Tibial nerve (tissue), 4 donors: ENCODE results near the gene FGF6. TPM values are rescaled to one million over a fixed set of nuclear protein-coding genes. Genes with fewer than 3 reads are reported as not detected.

ENCODE experiments used
- DNase-seq, 2 donors: peaks; one replicate each; pipeline ENCODE4 v3.0.0-alpha.2; 2019; ENCODE audit warnings: low spot score in 2 of 2
- H3K27ac ChIP-seq, 4 donors: fragments of 200-600 bp; sonication (generic) in 3 of 4; one replicate each; pipeline ENCODE4 v1.5.1; 2017 to 2019; ENCODE audit warnings: mild to moderate bottlenecking in 1 of 4
- H3K27me3 ChIP-seq, 2 donors: fragments of 200-600 bp; sonication (generic) in 1 of 2; one replicate each; pipeline versions ENCODE4 v1.5.1 to v1.6.0; 2017 to 2019
- H3K36me3 ChIP-seq, 3 donors: fragments of 200-600 bp; sonication (generic); one replicate each; pipeline ENCODE4 v1.5.1; 2018 to 2019
- H3K4me1 ChIP-seq, 4 donors: fragments of 200-600 bp; sonication (generic) in 3 of 4; one replicate each; pipeline ENCODE4 v1.5.1; 2017 to 2019
- H3K4me3 ChIP-seq, 4 donors: fragments of 200-600 bp; sonication (generic) in 3 of 4; one replicate each; pipeline ENCODE4 v1.5.1; 2017 to 2019; ENCODE audit warnings: mild to moderate bottlenecking in 1 of 4, moderate library complexity in 1 of 4
- H3K9me3 ChIP-seq, 4 donors: fragments of 200-600 bp; sonication (generic) in 3 of 4; one replicate each; pipeline ENCODE4 v1.5.1; 2017 to 2019
- CTCF ChIP-seq, 5 experiments: fragments of 200-600 bp in 3 of 5; fragments of 450-650 bp in 2 of 5; sonication (generic) in 3 of 5; IDR thresholded peaks; one replicate each; pipeline ENCODE4 v1.5.1; 2016 to 2019; ENCODE audit warnings: antibody characterized with exemption in 5 of 5, mild to moderate bottlenecking in 3 of 5, moderate library complexity in 2 of 5
- EP300 ChIP-seq, 2 donors: sonication (generic); formaldehyde crosslinking; IDR thresholded peaks; one replicate each; pipeline ENCODE4 v1.6.1; 2017; ENCODE audit warnings: antibody characterized with exemption in 2 of 2, mild to moderate bottlenecking in 1 of 2
- POLR2A ChIP-seq, 2 donors: fragments of 450-650 bp; IDR thresholded peaks; one replicate each; pipeline ENCODE4 v1.6.1; 2017; ENCODE audit warnings: antibody characterized with exemption in 2 of 2, mild to moderate bottlenecking in 2 of 2, moderate library complexity in 2 of 2
- WGBS, 2 donors: methylation state at CpG; one replicate each; pipeline ENCODE4 v1.1.5; 2018; 5-methylcytosine and 5-hydroxymethylcytosine counted together
- total RNA-seq, 4 donors: library from RNA; depleted of rRNA; stranded (reverse); fragments of >200 nt; gene quantifications; one replicate each; pipeline ENCODE4 v1.1.0, GENCODE V29; 2016

FGF6 gene
- total RNA-seq, 4 donors from 2014 or later = not detected

DNA sequence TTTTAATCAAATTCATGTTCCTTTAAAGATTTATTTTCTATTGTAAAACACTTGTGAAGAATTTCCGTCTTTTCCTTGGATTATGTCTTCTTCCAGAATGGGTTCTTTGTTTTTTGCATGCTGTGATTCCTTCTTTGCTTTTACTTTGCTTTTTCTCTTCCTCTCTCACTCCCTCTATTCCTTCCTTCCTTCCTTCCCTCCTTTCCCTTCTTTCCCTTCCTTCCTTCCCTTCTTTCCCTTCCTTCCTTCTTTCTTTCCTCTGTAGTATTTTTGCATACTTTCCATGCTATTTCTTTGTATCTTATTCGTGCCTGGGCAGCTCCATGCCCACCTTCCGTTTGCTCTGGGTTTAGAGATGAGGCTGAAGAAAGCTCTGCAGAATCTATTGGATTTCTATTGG lies 44.5 kb downstream of the FGF6 start:
- TF ChIP-seq CTCF (IDR thresholded peaks at IDR 0.05) (no peak), POLR2A (IDR thresholded peaks at IDR 0.05) (no peak), EP300 (IDR thresholded peaks at IDR 0.05) (no peak)
- no peaks in the 10 kb centered on the region for H3K4me1 ChIP-seq
- no peak for DNase-seq
- 77 to 85% methylated on average over 3 of the region's 3 CpGs for WGBS, 2 donors
- no peak overlapping the region for H3K27ac ChIP-seq
- H3K36me3 ChIP-seq = no peaks in the 10 kb centered on the region
- H3K4me3 ChIP-seq = no peak overlapping the region
- H3K27me3 ChIP-seq = no peaks in the 10 kb centered on the region
- H3K9me3 ChIP-seq = peaks cover 0 to 10% (median 0%) of the 10 kb centered on the region in 4 donors

- TF ChIP-seq POLR2A (IDR thresholded peaks at IDR 0.05) (no peak), EP300 (IDR thresholded peaks at IDR 0.05) (no peak), CTCF (IDR thresholded peaks at IDR 0.05) (no peak)
Measured at GRCh38 chr12:4395818-4396217, 49.8 kb downstream of the FGF6 start.

DNA sequence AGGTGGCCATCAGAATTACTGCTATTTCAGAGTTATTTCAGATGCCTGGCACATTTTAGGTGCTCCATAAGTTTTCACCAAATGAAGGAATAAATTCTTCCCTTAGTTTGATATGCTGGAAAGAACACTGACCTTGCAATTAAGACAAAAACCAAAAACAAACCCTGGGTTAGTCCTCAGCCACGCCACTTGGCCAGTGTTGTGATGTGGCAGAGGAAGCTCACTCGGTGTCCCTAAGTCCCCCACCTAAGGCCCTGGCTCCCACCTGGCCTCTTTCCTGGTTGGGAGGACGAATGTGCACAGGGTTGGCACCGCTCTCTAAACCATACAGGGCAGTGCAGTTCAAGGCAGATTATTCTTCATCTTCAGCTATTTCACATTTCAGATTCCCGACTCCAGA lies 52.4 kb downstream of the FGF6 start:
- no peak for TF ChIP-seq EP300 (IDR thresholded peaks at IDR 0.05)
- TF ChIP-seq CTCF (IDR thresholded peaks at IDR 0.05) = no peak
- TF ChIP-seq POLR2A (IDR thresholded peaks at IDR 0.05) = no peak
- Histone ChIP-seq H3K27me3 (peaks cover 0 to 9% of the 10 kb centered on the region in 2 donors), H3K4me1 (no peaks in the 10 kb centered on the region), H3K9me3 (no peaks in the 10 kb centered on the region), H3K4me3 (no peak overlapping the region), H3K27ac (no peak overlapping the region), H3K36me3 (no peaks in the 10 kb centered on the region)
- no peak for DNase-seq
- WGBS, 2 donors = 72 to 83% methylated on average over 5 of the region's 5 CpGs

More at GRCh38 chr12:4395818-4396217, 49.8 kb downstream of the FGF6 start:
- Histone ChIP-seq H3K27me3 (peaks cover 0 to 9% of the 10 kb centered on the region in 2 donors), H3K4me3 (no peak overlapping the region), H3K4me1 (no peaks in the 10 kb centered on the region), H3K9me3 (no peaks in the 10 kb centered on the region), H3K27ac (no peak overlapping the region), H3K36me3 (no peaks in the 10 kb centered on the region)
- WGBS, 2 donors = 70 to 78% methylated on average over 2 of the region's 2 CpGs
- no peak for DNase-seq

- H3K27me3 ChIP-seq = peaks cover 0 to 9% of the 10 kb centered on the region in 2 donors
- H3K4me1 ChIP-seq = no peaks in the 10 kb centered on the region
- TF ChIP-seq EP300 (IDR thresholded peaks at IDR 0.05) (no peak), CTCF (IDR thresholded peaks at IDR 0.05) (no peak)
- WGBS, 2 donors = 36 to 50% methylated on average over 14 to 15 of the region's 15 CpGs
- no peaks in the 10 kb centered on the region for H3K9me3 ChIP-seq
- no peak overlapping the region for H3K27ac ChIP-seq
- DNase-seq = no peak
- no peaks in the 10 kb centered on the region for H3K36me3 ChIP-seq
- H3K4me3 ChIP-seq = no peak overlapping the region
Measured at GRCh38 chr12:4392223-4392742, 53.3 kb downstream of the FGF6 start.

GRCh38 chr12:4388662-4389061 lies 57.0 kb downstream of the FGF6 start:
- no peak overlapping the region for H3K4me3 ChIP-seq
- H3K9me3 ChIP-seq = no peaks in the 10 kb centered on the region
- 53 to 62% methylated on average over 2 of the region's 2 CpGs for WGBS, 2 donors
- DNase-seq = no peak
- H3K36me3 ChIP-seq = no peaks in the 10 kb centered on the region
- TF ChIP-seq POLR2A (IDR thresholded peaks at IDR 0.05) (no peak), CTCF (IDR thresholded peaks at IDR 0.05) (no peak), EP300 (IDR thresholded peaks at IDR 0.05) (no peak)
- H3K27me3 ChIP-seq = peaks cover 0 to 4% of the 10 kb centered on the region in 2 donors
- H3K4me1 ChIP-seq = no peaks in the 10 kb centered on the region
- no peak overlapping the region for H3K27ac ChIP-seq
